Skeletal muscle tissue (tissue), 4 donors: ENCODE measurements around the gene SEZ6L. TPM values are rescaled to one million over a fixed set of nuclear protein-coding genes. Genes with fewer than 3 reads are reported as not detected.

Source experiments
- H3K27ac ChIP-seq: one replicate; pipeline ENCODE4 v1.7.0; 2013; ENCODE audit warnings: mild to moderate bottlenecking, low read depth, low read length, inconsistent platforms
- H3K27me3 ChIP-seq, 3 donors: one replicate each; pipeline ENCODE4 v1.7.0; 2013; ENCODE audit warnings: low read length in 3 of 3; ENCODE audit not compliant: control insufficient read depth in 3 of 3, insufficient read depth in 3 of 3
- H3K36me3 ChIP-seq, 3 donors: one replicate each; pipeline ENCODE4 v1.7.0; 2013; ENCODE audit warnings: low read length in 3 of 3; ENCODE audit not compliant: control insufficient read depth in 3 of 3, insufficient read depth in 3 of 3
- H3K4me1 ChIP-seq, 3 donors: one replicate each; pipeline ENCODE4 v1.7.0; 2013; ENCODE audit warnings: low read length in 3 of 3, mild to moderate bottlenecking in 3 of 3; ENCODE audit not compliant: control insufficient read depth in 3 of 3, insufficient read depth in 3 of 3
- H3K4me3 ChIP-seq, 3 donors: one replicate each; pipeline ENCODE4 v1.7.0; 2013; ENCODE audit warnings: low read length in 3 of 3
- H3K9ac ChIP-seq, 3 donors: one replicate each; pipeline ENCODE4 v1.7.0; 2013; ENCODE audit warnings: low read length in 3 of 3, mild to moderate bottlenecking in 3 of 3, moderate library complexity in 2 of 3, low read depth in 1 of 3
- H3K9me3 ChIP-seq, 3 donors: one replicate each; pipeline ENCODE4 v1.7.0; 2013; ENCODE audit warnings: low read length in 3 of 3; ENCODE audit not compliant: control insufficient read depth in 3 of 3
- total RNA-seq: library from RNA; depleted of rRNA; stranded (reverse); fragments of >200 nt; gene quantifications from one replicate; pipeline ENCODE4 v1.2.3, GENCODE V29; 2014
- donor health status: Osteomylitis.

SEZ6L gene
- total RNA-seq, 1 donor from 2014 or later: 0.52 TPM

DNA sequence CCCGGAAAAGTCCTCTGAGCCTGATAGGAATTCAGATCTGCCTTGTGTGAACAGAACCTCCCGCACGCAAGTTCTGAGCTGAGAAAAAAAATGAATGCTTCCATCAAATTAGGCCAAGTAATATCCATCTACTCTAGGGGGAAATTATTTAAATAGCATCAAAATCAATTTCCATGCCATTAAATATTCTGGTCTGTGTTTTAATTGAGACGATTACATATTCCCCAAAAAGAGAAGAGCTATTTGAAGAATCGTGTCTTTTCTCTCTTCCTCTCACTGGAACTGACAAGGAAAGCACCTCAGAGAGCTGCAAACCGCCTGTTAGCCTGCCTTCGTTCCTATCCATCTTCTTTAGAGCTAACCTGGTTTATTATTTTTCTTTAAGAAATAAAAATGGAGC lies 96.0 kb downstream of the SEZ6L start:
- Histone ChIP-seq H3K9me3 (no peaks in the 10 kb centered on the region), H3K27ac (no peak overlapping the region), H3K4me3 (no peak overlapping the region), H3K4me1 (no peaks in the 10 kb centered on the region), H3K9ac (no peak overlapping the region), H3K27me3 (peaks cover 2 to 14% (median 11%) of the 10 kb centered on the region in 3 donors), H3K36me3 (no peaks in the 10 kb centered on the region)

DNA sequence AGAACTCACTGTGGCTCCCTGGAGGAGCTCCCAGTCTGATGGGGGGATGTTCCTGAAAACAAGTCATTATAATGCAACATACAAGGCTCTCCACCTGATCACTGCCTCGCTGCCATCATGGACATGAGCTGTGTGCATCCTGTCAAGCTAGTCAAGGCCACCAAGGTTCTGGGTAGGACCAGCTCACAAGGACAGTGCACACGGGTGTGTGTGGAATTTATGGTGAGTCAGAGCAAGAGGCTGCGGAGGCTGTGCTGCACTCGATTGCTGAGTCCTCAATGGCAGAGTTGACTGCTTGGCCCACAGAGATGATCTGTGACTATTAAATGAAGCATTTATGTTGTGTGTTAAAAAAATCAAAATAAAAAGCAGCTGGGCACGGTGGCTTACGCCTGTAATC lies 96.6 kb downstream of the SEZ6L start:
- no peaks in the 10 kb centered on the region for H3K9me3 ChIP-seq
- no peaks in the 10 kb centered on the region for H3K36me3 ChIP-seq
- no peak overlapping the region for H3K27ac ChIP-seq
- no peak overlapping the region for H3K4me3 ChIP-seq
- H3K9ac ChIP-seq: no peak overlapping the region
- no peaks in the 10 kb centered on the region for H3K4me1 ChIP-seq
- peaks cover 2 to 14% (median 11%) of the 10 kb centered on the region in 3 donors for H3K27me3 ChIP-seq

- Histone ChIP-seq H3K9ac (no peak overlapping the region), H3K27ac (no peak overlapping the region), H3K36me3 (no peaks in the 10 kb centered on the region), H3K27me3 (peaks cover 3 to 14% (median 6%) of the 10 kb centered on the region in 3 donors), H3K9me3 (no peaks in the 10 kb centered on the region), H3K4me3 (no peak overlapping the region), H3K4me1 (no peaks in the 10 kb centered on the region)
Observed at GRCh38 chr22:26267856-26268255, 98.6 kb downstream of the SEZ6L start.

DNA sequence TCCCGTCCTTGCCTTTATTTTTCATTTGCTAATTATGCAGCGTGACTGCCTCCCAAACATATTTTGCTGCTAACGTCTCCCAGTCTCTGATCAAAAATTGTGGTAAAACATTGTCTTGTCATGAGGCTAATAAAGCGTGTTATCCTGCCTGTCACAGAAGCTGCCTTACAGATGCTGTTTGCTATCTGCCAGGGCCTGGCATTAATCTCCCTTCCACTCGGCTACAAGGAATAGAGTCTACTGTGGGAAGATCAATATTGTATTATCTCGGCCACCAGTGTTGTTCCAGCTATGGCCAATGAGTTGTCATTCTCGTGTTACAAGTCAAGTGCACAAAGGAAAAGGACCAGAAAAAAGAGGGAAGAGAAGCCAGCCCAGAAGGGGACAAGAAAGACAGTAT lies 100.3 kb downstream of the SEZ6L start:
- Histone ChIP-seq H3K9ac (no peak overlapping the region), H3K36me3 (no peaks in the 10 kb centered on the region), H3K27ac (no peak overlapping the region), H3K9me3 (no peaks in the 10 kb centered on the region), H3K4me3 (no peak overlapping the region), H3K4me1 (no peaks in the 10 kb centered on the region), H3K27me3 (peaks cover 3 to 14% (median 10%) of the 10 kb centered on the region in 3 donors)

DNA sequence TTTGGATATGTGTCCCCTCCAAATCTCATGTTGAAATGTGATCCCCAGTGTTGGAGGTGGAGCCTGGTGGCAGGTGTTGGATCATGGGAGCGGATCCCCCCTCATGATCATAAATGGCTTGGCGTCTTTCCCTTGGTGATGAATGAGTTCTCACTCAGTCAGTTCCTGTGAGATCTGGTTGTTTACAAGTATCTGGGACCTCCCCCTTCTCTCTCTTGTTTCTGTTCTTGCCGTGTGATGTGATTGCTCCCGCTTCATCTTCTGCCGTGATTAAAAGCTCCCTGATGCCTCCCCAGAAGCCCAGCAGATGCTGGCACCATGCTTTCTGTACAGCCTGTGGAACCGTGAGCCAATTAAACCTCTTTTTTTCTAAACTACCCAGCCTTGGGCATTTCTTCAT lies 102.2 kb downstream of the SEZ6L start:
- H3K36me3 ChIP-seq: no peaks in the 10 kb centered on the region
- H3K9me3 ChIP-seq: no peaks in the 10 kb centered on the region
- peaks cover 3 to 14% (median 10%) of the 10 kb centered on the region in 3 donors for H3K27me3 ChIP-seq
- no peak overlapping the region for H3K9ac ChIP-seq
- no peak overlapping the region for H3K4me3 ChIP-seq
- no peak overlapping the region for H3K27ac ChIP-seq
- H3K4me1 ChIP-seq: no peaks in the 10 kb centered on the region

- Histone ChIP-seq H3K36me3 (no peaks in the 10 kb centered on the region), H3K27ac (no peak overlapping the region)
Observed at GRCh38 chr22:26273011-26273675, 103.9 kb downstream of the SEZ6L start.

GRCh38 chr22:26276529-26277160 lies 107.4 kb downstream of the SEZ6L start:
- Histone ChIP-seq H3K27ac (no peak overlapping the region), H3K27me3 (peaks cover 0 to 10% (median 8%) of the 10 kb centered on the region in 3 donors), H3K9ac (no peak overlapping the region), H3K9me3 (no peaks in the 10 kb centered on the region), H3K36me3 (no peaks in the 10 kb centered on the region), H3K4me3 (no peak overlapping the region), H3K4me1 (no peaks in the 10 kb centered on the region)

More at GRCh38 chr22:26273011-26273675, 103.9 kb downstream of the SEZ6L start:
- Histone ChIP-seq H3K9ac (no peak overlapping the region), H3K4me1 (no peaks in the 10 kb centered on the region), H3K4me3 (no peak overlapping the region), H3K9me3 (no peaks in the 10 kb centered on the region), H3K27me3 (peaks cover 3 to 12% (median 10%) of the 10 kb centered on the region in 3 donors)

DNA sequence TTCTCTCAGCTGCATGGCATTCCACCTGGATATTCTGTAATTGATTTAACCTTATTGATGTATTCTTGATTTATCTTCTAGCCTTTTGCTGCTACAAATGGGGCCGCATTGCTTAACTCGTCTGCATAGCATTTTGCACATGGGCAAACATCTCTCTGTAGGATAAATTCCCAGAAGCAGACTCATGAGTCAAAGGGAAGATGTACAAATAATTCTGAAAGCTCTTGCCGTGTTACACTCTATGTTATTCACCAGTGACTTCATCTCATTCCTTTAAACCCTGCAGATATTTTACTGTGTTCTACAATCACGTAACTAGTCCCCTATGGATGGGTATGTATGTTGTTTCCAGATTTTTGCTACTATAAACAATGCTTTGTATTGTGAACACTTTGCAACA lies 112.7 kb downstream of the SEZ6L start:
- H3K27me3 ChIP-seq: peaks cover 0 to 9% (median 0%) of the 10 kb centered on the region in 3 donors
- no peaks in the 10 kb centered on the region for H3K4me1 ChIP-seq

DNA sequence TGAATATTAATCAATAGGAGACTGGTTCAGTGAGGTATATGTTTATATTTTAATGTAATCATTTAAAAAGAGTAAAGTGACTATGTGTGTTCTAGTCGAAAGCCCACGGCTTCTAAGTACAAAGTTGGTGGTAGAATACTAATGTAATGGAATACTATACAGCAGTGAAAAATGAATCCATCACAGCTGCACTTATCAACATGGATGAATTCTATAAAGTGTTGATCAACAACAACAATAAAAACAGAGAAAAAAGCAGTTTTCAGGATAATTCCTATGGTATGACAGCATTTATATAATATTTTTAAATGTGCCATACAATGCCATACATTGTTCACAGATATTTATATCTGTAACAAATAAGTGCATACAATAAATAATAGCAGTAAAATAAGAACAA lies 114.1 kb downstream of the SEZ6L start:
- no peaks in the 10 kb centered on the region for H3K9me3 ChIP-seq
- peaks cover 0 to 9% (median 0%) of the 10 kb centered on the region in 3 donors for H3K27me3 ChIP-seq
- H3K36me3 ChIP-seq: no peaks in the 10 kb centered on the region
- H3K4me3 ChIP-seq: no peak overlapping the region
- H3K9ac ChIP-seq: no peak overlapping the region
- H3K27ac ChIP-seq: no peak overlapping the region
- no peaks in the 10 kb centered on the region for H3K4me1 ChIP-seq

More for the DNA sequence above, 112.7 kb downstream of the SEZ6L start:
- no peak overlapping the region for H3K9ac ChIP-seq
- H3K36me3 ChIP-seq: no peaks in the 10 kb centered on the region
- no peak overlapping the region for H3K27ac ChIP-seq
- H3K9me3 ChIP-seq: no peaks in the 10 kb centered on the region
- H3K4me3 ChIP-seq: no peak overlapping the region

DNA sequence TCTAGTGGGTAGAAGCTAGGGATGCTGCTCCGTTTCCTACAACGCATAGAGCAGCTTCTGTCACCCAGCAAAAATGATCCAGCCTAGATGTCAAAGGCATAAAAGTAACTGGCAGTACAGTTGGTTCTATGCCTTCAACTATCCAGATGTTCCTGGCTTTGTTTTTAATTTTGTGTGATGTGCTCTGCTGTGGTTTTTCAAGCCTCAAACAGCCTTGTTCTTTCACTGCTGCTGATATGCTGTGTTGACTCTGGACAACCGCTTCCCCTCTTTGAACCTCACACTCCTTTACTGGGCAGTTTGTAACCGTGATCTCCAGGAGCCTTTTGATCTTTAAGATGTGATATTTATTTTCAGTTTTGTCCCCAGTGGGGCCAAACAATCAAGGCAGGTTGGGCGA lies 116.4 kb downstream of the SEZ6L start:
- Histone ChIP-seq H3K4me3 (no peak overlapping the region), H3K4me1 (no peaks in the 10 kb centered on the region), H3K27ac (no peak overlapping the region), H3K27me3 (peaks cover 0 to 9% (median 0%) of the 10 kb centered on the region in 3 donors), H3K36me3 (no peaks in the 10 kb centered on the region), H3K9ac (no peak overlapping the region), H3K9me3 (no peaks in the 10 kb centered on the region)
